Spleen (tissue), 7 donors: ENCODE results near the gene PRRT4.

Experiments used
- CTCF ChIP-seq, 11 experiments: fragments of 200-600 bp in 7 of 11; fragments of 450-650 bp in 4 of 11; sonication (generic) in 4 of 11; IDR thresholded peaks in 8 of 11; conservative IDR thresholded peaks in 3 of 11; 1 replicate in 7 of 11; 2 replicates in 4 of 11; pipeline versions ENCODE4 v1.4.0 to v1.8.0; 2016 to 2021; ENCODE audit warnings: antibody characterized with exemption in 11 of 11, inconsistent platforms in 4 of 11, mild to moderate bottlenecking in 1 of 11
- POLR2A ChIP-seq, 3 donors: fragments of 450-650 bp; IDR thresholded peaks; one replicate each; pipeline ENCODE4 v1.5.1; 2017; ENCODE audit warnings: antibody characterized with exemption in 3 of 3, mild to moderate bottlenecking in 1 of 3
- POLR2AphosphoS5 ChIP-seq, 3 donors: sonication (generic); formaldehyde crosslinking; IDR thresholded peaks; one replicate each; pipeline ENCODE4 v1.5.1; 2017; ENCODE audit warnings: antibody characterized with exemption in 3 of 3
- donor health status: DM: no; HTN: no; CAD: no; lungs with moderate emphysema.
- donor health status: DM: no; HTN: no; CAD: no.
- donor health status: DM: no; HTN: no; CAD: no.

- TF ChIP-seq CTCF (IDR thresholded peaks at IDR 0.05 in 8 of 11, conservative IDR thresholded peaks at IDR 0.05 in 3 of 11) (no peak), POLR2AphosphoS5 (IDR thresholded peaks at IDR 0.05) (no peak), POLR2A (IDR thresholded peaks at IDR 0.05) (no peak)
Measured at GRCh38 chr7:128353610-128354009, 7.9 kb downstream of the PRRT4 start.
